Chondrocyte (in vitro differentiated cells): ENCODE data around the gene INSC. TPM values are rescaled to one million over a fixed set of nuclear protein-coding genes. Genes with fewer than 3 reads are reported as not detected.

Source experiments
- DNase-seq: peaks from one replicate; pipeline ENCODE4 v3.0.0; 2021; ENCODE audit warnings: mixed read lengths, low spot score
- H3K27ac Mint-ChIP-seq: one replicate; pipeline ENCODE4 v1.8.0; 2021; ENCODE audit warnings: mild to moderate bottlenecking, moderate library complexity, mixed read lengths; ENCODE audit not compliant: unreplicated experiment
- H3K27me3 Mint-ChIP-seq: 2 replicates; pipeline ENCODE4 v1.8.0; 2021; ENCODE audit warnings: low read depth, mixed read lengths
- H3K36me3 Mint-ChIP-seq: 2 replicates; pipeline ENCODE4 v1.8.0; 2021; ENCODE audit warnings: low read depth, mixed read lengths
- H3K4me1 Mint-ChIP-seq: 2 replicates; pipeline ENCODE4 v1.8.0; 2021; ENCODE audit warnings: low read depth, mild to moderate bottlenecking, mixed read lengths
- H3K4me3 Mint-ChIP-seq: one replicate; pipeline ENCODE4 v1.8.0; 2021; ENCODE audit warnings: mild to moderate bottlenecking, moderate library complexity, mixed read lengths; ENCODE audit not compliant: unreplicated experiment
- H3K9me3 Mint-ChIP-seq: 2 replicates; pipeline ENCODE4 v1.8.0; 2021; ENCODE audit warnings: low read depth, mixed read lengths
- total RNA-seq: library from RNA; stranded (reverse); gene quantifications from 3 replicates; pipeline ENCODE4 v1.2.1, GENCODE V29; 2021
- TF ChIP-seq, protein P1 (sequence below): fragments of 200-600 bp; sonication (generic); IDR thresholded peaks from 2 replicates; pipeline ENCODE4 v1.5.0; 2021; ENCODE audit warnings: antibody characterized with exemption, mild to moderate bottlenecking, moderate library complexity

The INSC gene
- total RNA-seq, 1 donor from 2014 or later, result not detected

DNA sequence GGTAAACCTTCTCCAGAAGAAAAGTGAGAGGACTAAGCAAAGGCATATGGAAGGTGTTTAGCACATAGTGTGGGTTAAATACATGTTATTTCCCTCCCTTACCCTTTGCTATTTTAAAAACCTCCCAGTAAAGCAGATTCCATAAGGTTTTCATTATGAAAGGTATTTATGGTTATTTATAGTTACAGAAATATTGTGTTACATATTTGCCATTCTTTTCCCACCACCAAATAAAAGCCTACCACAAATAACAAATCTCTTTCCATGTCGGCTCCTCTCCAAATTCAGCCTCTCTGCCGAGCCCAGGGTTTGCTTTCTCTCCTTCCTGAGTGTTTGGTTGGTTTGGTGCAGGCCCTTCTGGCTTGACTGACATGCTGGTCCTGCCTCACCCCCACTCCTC is 64.4 kb downstream of the INSC start:
- Mint-ChIP-seq H3K36me3 (no peaks in the 10 kb centered on the region), H3K4me3 (no peak overlapping the region), H3K27me3 (peaks cover 5% of the 10 kb centered on the region), H3K9me3 (no peaks in the 10 kb centered on the region), H3K27ac (peak overlapping the region; percentile 83), H3K4me1 (peaks cover 43% of the 10 kb centered on the region)
- DNase-seq, result no peak
- TF ChIP-seq, protein P1, sequence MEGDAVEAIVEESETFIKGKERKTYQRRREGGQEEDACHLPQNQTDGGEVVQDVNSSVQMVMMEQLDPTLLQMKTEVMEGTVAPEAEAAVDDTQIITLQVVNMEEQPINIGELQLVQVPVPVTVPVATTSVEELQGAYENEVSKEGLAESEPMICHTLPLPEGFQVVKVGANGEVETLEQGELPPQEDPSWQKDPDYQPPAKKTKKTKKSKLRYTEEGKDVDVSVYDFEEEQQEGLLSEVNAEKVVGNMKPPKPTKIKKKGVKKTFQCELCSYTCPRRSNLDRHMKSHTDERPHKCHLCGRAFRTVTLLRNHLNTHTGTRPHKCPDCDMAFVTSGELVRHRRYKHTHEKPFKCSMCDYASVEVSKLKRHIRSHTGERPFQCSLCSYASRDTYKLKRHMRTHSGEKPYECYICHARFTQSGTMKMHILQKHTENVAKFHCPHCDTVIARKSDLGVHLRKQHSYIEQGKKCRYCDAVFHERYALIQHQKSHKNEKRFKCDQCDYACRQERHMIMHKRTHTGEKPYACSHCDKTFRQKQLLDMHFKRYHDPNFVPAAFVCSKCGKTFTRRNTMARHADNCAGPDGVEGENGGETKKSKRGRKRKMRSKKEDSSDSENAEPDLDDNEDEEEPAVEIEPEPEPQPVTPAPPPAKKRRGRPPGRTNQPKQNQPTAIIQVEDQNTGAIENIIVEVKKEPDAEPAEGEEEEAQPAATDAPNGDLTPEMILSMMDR, result no peak

DNA sequence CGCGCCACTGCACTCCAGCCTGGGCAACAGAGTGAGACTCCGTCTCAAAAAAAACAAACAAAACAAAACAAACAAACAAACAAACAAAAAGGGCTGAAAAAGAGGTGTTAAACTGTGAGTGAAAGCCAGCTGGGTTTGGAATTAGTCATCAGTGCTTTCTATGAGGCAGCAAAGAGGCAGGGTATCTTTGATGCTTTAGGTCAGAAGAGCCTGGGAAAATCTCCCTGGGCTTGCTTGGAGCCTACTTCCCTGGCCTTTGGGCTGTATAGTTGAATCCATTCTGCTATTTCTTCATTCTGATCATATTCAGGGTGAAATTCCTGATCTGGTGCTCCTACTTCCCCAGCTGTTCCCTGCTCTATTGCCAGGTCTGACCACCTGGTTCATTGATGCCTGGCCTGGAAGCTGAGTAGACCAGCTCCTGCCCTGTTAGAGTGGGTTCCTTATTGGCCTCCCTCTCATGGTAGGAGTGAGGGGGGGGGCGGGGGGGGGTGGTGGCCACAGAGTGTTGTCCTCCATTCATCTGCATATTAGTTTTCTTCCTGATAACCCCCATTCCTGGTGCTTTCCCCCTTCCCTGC is 65.6 kb downstream of the INSC start:
- TF ChIP-seq, protein P1, result no peak
- Mint-ChIP-seq H3K27me3 (no peaks in the 10 kb centered on the region), H3K27ac (peak overlapping the region; percentile 70), H3K4me3 (no peak overlapping the region), H3K36me3 (no peaks in the 10 kb centered on the region), H3K4me1 (peaks cover 43% of the 10 kb centered on the region), H3K9me3 (no peaks in the 10 kb centered on the region)
- DNase-seq, result no peak

DNA sequence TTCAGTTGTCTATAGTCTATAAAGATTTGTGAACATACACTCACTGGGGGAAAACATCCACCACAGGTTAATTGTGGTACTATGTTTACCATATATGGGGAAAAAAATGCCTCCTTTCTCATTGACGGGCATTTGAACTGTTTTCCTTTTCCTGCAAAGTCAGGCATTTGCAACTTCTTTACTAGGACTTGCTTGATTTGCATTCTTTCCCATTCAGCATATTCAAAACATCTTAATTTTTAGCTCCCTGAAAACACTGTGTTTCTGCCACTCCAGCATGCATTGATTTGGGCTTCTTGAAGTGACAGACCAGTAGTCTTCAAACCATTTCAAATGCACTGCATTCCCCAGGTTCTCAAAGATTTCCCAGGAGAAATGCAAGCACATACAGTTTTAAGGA is 67.6 kb downstream of the INSC start:
- Mint-ChIP-seq H3K36me3 (no peaks in the 10 kb centered on the region), H3K4me1 (peaks cover 36% of the 10 kb centered on the region), H3K4me3 (no peak overlapping the region), H3K27ac (no peak overlapping the region), H3K9me3 (no peaks in the 10 kb centered on the region), H3K27me3 (peaks cover 6% of the 10 kb centered on the region)
- DNase-seq, result no peak
- TF ChIP-seq, protein P1, result no peak

DNA sequence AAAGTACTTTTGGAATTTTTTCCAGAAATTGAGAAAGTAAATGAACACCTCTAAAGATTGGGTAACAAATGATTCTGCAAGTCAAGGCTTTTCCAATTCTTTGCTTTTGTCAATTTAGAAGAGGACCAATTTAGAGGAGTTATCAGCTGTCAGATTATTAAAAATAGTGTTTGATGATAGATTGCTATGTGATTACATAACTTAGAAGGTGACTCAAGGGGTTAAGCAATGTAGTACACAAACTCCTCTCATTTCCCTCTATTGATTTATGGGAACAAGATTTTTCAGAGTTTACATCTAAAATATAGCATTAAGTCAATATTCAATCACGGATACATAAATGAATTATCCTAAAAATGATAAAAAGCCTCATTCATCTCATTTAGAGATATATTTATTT is 70.3 kb downstream of the INSC start:
- no peaks in the 10 kb centered on the region for H3K9me3 Mint-ChIP-seq
- H3K27ac Mint-ChIP-seq, result no peak overlapping the region
- TF ChIP-seq, protein P1, result no peak
- no peak for DNase-seq
- H3K27me3 Mint-ChIP-seq, result peaks cover 9% of the 10 kb centered on the region
- no peak overlapping the region for H3K4me3 Mint-ChIP-seq
- peaks cover 14% of the 10 kb centered on the region for H3K4me1 Mint-ChIP-seq
- H3K36me3 Mint-ChIP-seq, result no peaks in the 10 kb centered on the region

DNA sequence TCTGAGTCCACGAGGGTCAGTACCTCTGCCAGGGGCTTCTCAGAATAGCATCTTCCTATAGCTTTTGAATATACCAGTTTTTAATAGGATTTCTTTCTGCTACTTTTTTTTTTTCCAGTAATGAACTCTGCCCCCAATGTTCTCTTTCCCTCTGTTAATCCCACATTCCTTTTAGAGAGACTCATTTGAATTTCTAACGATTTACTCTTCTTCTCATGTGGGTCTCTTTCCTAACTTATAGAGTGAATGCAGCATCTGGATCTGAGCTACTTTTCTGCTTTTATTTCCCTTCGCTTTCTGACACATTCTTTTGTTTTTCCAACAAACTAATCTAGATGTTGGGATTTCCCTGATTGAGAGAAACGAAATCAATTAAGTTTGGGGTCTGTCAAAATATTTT is 71.4 kb downstream of the INSC start:
- no peak overlapping the region for H3K27ac Mint-ChIP-seq
- no peaks in the 10 kb centered on the region for H3K9me3 Mint-ChIP-seq
- H3K4me3 Mint-ChIP-seq, result no peak overlapping the region
- TF ChIP-seq, protein P1, result no peak
- H3K27me3 Mint-ChIP-seq, result peaks cover 9% of the 10 kb centered on the region
- DNase-seq, result no peak
- no peaks in the 10 kb centered on the region for H3K36me3 Mint-ChIP-seq
- peaks cover 3% of the 10 kb centered on the region for H3K4me1 Mint-ChIP-seq
